ENCODE measurements around the gene SMYD3.

SMYD3 gene

DNA sequence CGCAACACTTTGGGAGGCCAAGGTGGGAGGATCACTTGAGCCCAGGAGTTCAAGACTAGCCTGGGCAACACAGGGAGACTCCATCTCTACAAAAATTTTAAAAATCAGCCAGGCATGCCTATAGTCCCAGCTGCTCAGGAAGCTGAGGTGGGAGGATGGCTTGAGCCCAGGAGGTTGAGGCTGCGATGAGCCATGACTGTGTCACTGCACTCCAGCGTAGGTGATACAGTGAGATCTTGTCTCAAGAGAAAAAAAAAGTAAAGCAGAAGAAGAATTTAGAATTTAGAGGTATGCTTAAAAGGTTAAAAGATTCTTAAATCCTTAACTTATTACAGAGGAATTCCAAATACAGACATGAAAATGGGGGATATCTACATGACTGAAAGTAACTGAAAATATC lies 79.5 kb downstream of the SMYD3 start:
- intact Hi-C loops (cut with DNase I): no loop called here
- no peak for DNase-seq

DNA sequence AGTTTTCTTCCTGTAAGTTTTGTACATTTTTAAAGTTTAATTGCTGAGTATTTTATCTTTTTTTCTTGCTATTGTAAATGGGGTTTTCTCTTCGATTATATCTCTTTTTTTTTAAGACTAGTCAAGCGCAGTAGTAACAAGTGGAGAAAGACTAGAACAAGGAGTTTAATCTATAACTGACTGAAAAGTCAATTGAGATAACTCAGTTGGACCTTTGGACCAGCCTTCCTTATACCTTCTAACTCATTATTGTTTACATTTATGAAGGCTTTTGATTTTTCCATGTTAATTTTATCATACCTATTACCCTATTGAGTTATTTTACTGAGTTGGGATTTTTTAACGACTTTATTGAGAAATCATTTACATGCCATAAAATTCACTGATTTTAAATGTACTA lies 81.2 kb downstream of the SMYD3 start:
- intact Hi-C loops (cut with DNase I): no loop called here
- DNase-seq: no peak

DNA sequence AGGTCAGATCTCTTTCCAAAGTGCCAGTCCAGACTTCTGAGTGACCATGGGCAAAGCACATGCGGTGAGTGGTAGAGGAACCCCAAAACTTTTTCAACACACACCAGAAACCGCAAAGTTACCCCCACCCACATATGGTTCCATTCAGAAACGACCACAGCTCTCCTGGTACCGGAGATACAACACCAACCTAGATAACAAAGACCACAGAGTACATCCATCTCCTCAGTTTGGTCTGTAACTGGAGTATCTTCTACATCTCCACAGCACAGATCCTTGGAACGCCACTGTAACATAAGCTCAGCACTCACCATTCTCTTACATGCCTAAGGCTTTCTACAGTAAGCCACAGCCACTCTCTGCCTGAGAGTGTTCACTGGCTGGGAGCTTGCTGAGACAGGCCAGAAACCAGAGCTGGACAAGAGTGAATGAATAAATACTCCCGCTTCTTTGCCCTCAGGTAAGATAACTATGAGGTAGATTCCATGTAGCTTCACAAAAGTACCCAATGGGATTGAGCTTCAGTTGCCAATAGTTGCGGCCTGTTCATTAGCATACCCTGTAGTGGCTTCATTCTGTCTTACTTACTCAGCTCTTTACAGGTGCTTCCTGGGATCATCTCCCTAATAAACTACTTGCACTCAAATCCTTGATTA lies 81.8 kb downstream of the SMYD3 start:
- no peak for DNase-seq
- intact Hi-C loops (cut with DNase I): no loop called here

DNA sequence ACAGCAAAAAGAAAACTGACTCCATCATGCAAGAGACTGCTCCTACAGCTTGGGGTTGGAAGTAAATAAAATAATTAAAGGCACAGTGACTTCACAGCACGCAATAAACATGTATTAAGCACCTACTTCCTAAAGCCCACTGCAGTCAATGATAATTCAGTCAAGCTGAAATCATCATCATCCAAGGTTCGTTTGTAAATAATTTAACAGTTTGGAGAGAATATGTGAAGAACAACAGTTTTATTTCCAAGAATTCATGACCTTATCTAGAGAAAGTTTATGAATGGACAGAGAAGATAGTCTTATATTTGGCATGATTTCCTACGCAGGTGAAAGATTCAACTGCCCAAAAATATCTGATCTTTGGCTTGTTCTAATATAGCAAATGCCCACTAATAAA lies 86.8 kb downstream of the SMYD3 start:
- DNase-seq: no peak
- intact Hi-C loops (cut with DNase I): no loop called here

DNA sequence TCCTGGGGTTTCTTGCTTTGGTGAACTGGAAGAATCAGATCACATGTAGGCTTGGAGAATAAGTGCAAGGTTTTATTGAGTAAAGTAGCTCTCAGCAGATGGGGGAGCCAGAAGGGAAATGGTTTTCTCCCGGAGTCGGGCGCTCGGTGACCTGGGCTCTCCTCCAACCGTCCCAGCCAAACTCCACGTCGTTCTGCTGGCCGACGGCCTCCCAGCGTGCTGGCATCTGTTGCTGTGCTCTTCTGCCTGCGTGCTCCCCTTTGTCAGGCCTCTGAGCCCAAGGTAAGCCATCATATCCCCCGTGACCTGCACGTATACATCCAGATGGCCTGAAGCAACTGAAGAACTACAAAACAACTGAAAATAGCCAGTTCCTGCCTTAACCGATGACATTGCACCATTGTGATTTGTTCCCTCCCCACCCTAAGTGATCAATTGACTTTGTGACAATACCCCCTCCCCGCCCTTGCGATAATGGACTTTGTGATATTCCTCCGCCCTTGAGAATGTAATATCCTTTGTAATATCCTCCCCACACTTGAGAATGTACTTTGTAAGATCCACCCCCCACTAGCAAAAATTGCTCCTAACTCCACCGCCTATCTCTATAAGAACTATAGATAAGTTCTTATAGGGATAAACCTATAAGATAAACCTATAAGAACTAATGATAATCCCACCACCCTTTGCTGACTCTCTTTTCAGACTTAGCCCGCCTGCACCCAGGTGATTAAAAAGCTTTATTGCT lies 88.3 kb downstream of the SMYD3 start:
- DNase-seq: peak in 26 of 42 donors; percentile 7 to 57 (median 33)
- intact Hi-C loops (cut with DNase I): no loop called here

DNA sequence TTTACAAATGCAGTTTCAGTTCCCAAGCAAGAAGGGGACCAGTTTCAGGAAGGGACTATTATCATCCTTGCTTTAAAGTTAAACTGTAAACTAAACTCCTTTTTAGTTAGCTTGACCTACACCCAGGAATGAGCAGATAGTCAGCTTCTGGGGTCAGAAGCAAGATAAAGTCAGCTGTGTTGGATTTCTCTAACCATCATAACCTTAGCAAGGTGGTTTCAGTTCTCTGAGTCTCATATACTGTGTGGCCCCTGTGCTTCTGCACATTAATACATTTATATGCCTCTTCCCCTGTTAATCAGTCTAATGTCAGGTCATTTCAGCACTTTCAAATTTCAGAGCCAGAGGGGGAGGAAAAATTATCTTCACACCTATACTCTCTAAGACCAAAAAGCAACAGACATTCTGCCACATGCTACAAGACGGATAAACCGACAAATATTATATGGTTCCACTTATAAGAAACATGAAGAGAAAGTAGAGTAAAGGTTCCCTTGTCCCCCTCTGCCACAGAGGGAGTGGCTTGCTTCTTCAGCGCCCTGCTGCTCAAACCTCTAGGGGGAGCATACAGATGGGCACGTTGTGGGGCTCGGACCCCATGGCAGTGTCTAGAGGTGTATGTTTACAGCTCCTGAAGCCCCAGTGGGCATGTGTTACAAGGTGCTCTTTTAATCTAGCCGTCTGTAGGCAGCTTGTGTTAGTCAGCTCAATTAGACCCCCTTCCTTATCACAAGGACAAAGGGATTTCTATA lies 89.1 kb downstream of the SMYD3 start:
- DNase-seq: no peak

DNA sequence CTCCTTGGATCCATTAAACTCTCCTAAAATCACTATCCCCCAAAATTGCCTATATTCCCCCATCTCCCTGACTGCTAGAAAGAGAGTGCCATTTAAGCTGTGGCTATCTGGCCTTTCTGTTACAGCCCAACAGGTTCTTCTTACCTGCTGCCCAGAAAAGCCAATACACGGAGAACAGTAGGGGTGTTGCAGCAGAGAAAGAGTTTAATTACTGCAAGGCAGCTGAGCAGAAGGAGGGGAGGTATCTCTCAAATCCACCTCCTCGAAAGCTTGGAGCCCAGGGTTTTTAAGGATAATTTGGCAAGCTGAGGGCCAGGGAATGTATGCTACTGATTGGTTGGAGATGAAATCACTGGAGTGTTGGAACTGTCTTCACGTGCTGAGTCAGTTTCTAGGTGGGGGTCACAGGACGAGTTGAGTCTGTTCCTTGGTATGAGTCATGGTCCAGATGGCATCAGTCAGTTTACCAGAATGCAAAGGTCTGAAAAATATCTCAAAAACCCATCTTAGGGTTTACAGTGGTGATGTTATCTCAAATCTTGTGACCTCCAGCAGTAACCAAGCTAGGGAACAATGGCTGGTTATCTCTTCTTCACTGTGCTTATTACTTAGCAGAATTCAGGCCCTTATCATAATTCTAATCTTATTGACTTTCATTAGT lies 89.8 kb downstream of the SMYD3 start:
- no peak for DNase-seq
- intact Hi-C loops (cut with DNase I): no loop called here

More for the DNA sequence above, 89.1 kb downstream of the SMYD3 start:
- intact Hi-C loops (cut with DNase I): no loop called here

DNA sequence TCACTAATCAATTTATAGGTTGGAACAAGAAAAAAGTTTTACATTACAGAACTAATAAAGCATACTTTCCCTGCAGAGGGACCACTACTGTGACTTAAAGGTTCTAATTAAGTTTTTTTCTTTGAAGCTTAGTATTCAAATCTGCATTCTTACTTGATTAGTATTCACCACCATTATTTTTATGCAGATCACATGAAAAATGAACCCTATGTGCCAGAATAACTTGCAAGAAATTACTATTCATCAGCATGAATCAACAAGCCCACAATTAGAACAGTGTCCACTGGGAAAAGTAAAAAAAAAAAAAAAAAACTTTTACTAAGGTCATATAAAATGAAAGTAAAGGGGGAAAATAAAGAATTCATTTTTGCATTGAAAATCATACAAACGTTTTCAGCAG lies 90.8 kb downstream of the SMYD3 start:
- intact Hi-C loops (cut with DNase I): no loop called here
- no peak for DNase-seq

DNA sequence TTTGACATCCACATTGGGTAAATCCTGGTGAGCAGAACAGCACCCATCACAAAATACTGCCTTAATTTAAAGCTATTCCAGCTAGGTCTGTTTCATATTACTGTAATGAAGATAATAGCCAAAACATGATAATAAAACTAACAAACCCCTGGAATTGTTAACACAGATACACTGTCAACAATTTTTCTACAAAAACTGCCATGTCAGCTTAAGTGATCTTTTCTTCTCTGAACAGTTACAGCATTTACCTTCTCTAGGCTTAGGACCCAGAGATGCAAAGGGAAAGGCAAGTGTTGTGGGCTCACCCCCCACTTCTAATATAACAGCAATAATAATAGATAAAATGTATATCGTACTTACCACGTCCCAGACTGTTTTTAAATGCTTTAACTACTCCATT lies 92.1 kb downstream of the SMYD3 start:
- intact Hi-C loops (cut with DNase I): no loop called here
- DNase-seq: no peak

DNA sequence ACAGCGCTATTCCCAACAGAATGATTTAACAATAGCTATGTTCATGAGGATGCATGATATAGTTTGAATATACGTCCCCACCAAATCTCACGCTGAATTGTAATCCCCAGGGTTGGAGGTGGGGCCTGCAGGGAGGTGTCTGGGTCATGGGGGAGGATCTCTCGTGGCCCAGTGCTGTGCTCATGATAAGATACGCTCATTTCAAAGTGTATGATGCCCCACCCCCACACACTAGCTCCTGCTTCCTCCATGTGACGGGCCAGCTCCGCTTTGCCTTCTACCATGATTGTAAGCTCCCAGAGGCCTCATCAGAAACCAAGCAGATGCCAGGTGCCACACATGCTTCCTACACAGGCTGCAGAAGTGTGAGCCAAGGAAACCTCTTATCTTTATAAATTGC lies 93.6 kb downstream of the SMYD3 start:
- intact Hi-C loops (cut with DNase I): no loop called here

DNA sequence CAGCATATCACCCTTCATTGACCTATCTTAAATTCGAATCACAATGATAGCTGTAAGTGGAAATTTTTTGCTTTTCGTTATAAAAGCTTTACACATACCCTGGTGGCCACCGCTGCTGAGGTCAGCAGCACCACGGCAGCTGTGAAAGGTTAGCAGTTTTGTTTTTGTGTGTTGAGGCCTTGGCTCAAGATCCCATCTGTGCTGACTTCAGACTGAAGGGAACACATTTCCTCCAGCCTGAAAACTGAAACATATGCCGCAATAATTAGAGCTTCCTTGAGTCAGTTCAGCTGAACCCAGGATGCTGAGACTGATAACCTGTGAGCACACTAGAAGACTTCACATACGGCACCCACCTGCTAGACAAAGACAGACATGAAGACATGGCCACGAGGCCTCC lies 103.0 kb downstream of the SMYD3 start:
- DNase-seq: no peak

More for the DNA sequence above, 93.6 kb downstream of the SMYD3 start:
- no peak for DNase-seq

DNA sequence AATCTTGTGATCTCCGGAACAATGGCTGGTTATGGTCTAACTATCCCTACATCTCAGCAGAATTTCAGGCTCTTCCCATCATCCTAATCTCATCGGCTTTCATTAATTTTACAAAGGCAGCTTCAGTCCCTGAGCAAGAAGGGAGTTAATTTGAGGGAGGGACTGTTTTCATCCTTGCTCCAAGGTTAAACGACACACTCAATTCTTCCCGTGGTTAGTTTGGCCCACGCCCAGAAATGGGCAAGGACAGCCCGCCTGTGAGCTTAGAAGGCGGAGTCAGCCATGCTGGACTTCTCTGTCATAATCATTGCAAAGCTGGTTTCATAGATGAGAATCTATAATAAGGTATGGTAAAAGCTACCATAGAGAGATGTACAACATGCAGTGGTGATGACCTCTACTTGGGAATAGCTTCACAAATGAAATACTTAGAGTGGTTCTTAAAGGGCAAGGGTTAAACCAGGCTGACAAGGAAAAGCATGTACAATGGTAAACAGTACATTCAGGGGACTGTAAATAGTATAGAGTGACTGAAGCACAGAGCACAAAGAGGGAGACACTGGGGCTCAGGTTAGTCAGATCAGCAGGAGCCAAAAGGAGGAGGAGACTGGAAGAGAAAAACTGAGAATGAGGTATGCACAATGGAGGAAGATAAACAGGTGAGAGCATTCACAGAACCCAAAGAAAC lies 108.8 kb downstream of the SMYD3 start:
- no peak for DNase-seq
- intact Hi-C loops (cut with DNase I): no loop called here

More for the DNA sequence above, 103.0 kb downstream of the SMYD3 start:
- intact Hi-C loops (cut with DNase I): no loop called here

DNA sequence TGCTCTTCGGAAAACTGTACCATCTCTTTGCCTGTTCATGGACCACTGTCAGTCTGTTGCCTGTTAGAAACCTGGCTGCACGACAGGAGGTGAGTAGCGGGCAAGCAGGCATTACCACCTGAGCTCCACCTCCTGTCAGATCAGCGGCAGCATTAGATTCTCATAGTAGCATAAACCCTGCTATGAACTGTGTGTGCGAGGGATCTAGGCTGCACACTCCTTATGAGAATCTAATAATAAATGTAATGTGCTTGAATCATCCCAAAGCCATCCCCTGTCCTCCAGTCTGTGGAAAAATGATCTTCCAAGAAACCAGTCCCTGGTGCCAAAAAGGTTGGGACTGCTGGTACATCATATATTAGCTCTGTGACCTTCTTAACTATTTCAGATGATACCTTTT lies 110.0 kb downstream of the SMYD3 start:
- intact Hi-C loops (cut with DNase I): no loop called here
- DNase-seq: no peak

DNA sequence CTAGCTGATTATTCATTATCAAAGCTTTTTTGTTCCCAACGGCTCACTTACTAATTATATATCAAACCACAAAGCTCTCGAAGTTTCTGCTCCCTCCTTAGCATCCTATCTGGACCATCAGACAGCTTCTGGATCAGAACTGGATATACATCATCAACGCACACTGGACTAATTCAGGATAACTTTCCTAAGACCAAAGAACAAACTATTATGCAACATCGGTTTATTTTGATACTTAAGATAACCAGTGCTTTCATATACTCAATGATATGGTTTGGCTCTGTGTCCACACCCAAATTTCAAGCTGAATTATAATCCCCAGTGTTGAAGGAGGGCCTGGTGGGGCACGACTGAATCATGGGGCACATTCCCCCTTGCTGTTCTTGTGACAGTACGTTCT lies 110.8 kb downstream of the SMYD3 start:
- intact Hi-C loops (cut with DNase I): no loop called here
- no peak for DNase-seq

DNA sequence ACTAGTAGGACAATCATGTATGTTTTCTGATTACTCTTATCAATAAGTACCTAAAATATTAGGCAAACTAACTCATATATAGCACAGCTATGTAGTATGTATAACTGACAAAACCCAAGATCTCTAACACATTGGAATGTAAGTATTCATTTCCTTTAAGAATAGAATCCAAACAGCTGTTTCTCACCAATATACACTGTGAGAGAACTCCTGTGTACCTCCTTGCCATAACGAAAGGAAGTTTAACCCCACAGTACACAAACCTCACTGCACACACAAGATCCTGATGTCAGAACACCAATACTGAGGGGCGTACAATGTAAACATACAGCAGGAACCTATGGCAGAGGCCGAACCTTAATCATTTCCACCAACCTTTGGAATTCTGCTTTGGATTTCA lies 113.0 kb downstream of the SMYD3 start:
- intact Hi-C loops (cut with DNase I): no loop called here
- no peak for DNase-seq

DNA sequence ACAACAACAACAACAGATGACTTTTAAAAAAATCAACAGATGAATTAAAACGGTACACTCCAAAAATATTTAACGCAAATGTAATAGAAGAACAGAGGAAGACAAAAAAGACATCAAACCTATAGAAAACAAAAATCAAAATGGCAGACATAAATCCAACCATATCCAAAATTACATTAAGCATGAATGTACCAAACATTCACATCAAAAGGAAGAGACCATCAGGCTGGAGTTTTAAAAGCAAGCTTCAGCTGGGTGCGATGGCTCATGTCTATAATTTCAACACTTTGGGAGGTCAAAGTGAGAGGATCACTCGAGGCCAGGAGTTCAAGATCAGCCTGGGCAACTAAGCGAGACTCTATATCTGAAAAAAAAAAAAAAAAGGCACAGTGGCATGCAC lies 116.2 kb downstream of the SMYD3 start:
- no peak for DNase-seq
- intact Hi-C loops (cut with DNase I): no loop called here

DNA sequence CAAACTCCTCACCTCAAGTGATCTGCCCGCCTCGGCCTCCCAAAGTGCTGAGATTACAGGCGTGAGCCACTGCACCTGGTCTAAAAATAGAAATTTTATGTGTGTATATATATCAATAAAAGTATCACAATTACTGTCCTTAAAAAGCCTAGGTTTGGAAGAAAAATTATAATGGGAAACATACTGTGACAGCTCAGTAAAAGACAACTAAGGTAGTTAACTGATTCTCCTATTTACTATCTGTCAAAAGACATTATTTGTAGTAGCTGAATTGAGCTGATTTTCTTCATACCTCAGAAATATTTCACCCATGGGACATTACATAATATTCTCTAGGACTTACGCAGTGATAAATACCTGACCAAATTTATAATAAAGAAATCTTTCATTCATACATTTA lies 122.5 kb downstream of the SMYD3 start:
- intact Hi-C loops (cut with DNase I): no loop called here
- no peak for DNase-seq

DNA sequence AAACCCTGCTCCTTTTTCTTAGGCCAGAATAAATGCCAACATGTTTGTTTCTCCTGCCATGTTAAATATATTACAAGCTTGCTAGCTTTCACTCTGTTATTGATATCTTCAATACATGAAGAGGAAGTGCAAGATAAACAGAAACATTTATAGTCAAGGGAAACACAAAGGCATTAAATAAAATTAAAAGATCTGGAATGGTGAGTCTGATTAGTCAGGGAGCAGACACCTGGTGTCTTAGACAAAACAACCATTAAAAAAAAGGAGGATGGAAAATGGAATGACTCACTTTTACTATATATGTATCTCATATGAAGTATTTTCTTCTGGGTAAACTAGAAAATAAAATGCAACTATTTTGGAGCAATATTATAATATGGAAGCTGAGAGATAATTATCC lies 123.3 kb downstream of the SMYD3 start:
- intact Hi-C loops (cut with DNase I): no loop called here
- DNase-seq: no peak

DNA sequence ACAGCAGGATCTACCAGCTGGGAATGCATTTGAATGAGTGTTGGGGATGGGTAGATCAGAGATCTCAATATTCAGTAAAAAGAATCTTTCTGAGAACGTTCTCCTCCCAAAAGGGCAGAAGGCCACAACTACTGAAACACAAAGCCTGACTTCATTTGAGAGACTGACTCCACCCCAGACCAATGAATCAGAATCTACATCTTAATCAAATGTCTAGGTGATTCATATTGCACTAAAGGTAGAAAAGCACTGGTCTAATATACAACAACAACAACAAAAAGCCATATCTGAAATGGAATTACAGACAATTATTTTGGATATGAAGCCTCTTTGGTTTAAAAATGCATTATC lies 123.9 kb downstream of the SMYD3 start:
- DNase-seq: no peak
- intact Hi-C loops (cut with DNase I): no loop called here

Measured in head of caudate nucleus (tissue), 42 donors.